ENCODE data around the gene IQGAP3.

The IQGAP3 gene

DNA sequence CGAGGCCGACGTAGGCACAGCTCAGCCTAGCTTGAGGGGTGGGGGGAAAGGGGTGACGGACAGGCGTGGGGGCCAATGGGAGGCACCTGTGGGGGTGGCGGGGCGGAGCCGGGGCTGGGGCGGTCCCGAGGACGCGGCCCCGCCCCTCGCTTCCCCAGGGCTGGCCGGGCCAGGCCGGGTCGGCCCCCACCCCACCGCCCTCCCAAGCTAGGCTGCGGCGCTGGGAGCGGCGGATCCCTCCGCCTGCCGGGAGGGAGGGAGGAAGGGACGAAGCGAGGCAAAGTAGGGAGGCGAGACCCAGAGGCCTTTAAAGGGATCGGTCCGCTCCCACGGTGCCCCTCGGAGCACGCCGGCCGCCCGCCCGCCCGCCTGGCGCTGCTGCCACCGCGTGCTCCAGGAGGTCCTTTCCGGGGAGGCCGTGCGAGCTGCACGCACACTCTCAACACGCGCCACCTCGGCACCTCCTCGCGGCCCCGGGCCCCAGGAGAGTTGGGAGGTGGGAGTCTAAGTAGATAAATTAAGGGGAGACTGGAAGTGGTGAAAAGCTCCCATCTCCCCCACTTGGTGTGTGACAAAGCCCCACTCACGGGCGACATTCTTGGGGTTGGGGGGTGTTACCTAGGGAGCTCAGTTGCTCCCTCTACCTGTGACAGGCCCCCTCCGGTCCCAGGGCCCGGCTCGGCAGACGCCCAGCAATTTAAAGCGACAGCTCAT, 71.4 kb downstream of the IQGAP3 start:
- DNase-seq (ENCODE audit: low read depth) = peak; percentile 79
- peak overlapping the region; percentile 89 for H3K4me3 ChIP-seq (ENCODE audit: low read depth, low read length)
- TF ChIP-seq, protein P1, sequence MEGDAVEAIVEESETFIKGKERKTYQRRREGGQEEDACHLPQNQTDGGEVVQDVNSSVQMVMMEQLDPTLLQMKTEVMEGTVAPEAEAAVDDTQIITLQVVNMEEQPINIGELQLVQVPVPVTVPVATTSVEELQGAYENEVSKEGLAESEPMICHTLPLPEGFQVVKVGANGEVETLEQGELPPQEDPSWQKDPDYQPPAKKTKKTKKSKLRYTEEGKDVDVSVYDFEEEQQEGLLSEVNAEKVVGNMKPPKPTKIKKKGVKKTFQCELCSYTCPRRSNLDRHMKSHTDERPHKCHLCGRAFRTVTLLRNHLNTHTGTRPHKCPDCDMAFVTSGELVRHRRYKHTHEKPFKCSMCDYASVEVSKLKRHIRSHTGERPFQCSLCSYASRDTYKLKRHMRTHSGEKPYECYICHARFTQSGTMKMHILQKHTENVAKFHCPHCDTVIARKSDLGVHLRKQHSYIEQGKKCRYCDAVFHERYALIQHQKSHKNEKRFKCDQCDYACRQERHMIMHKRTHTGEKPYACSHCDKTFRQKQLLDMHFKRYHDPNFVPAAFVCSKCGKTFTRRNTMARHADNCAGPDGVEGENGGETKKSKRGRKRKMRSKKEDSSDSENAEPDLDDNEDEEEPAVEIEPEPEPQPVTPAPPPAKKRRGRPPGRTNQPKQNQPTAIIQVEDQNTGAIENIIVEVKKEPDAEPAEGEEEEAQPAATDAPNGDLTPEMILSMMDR (IDR thresholded peaks at IDR 0.05; ENCODE audit: low read depth, low read length, missing control alignments) = peak; percentile 69

DNA sequence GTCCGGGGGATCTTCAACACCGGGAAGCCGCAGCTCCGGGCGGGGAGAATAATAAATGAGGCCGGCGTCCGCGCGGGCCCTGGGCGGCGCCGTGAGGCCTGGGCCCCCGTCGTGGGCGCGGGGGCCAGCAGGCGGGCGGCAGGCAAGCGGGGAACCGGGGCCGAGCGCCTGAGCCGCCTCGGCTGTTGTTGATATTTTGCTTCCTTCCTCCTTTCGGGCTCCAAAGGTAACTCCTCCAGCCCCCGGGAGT, 71.9 kb downstream of the IQGAP3 start, which contains the start of gene MEF2D:
Gene MEF2D, minus strand, starts transcription at position 233 of the 250 bp plus-strand sequence. CDS start 17,483 bp downstream, outside the sequence.
- TF ChIP-seq, protein P1 (IDR thresholded peaks at IDR 0.05; ENCODE audit: low read depth, low read length, missing control alignments) = no peak
- no peak for DNase-seq (ENCODE audit: low read depth)
- peak within 1 kb of the TSS; percentile 89 for H3K4me3 ChIP-seq (ENCODE audit: low read depth, low read length)

DNA sequence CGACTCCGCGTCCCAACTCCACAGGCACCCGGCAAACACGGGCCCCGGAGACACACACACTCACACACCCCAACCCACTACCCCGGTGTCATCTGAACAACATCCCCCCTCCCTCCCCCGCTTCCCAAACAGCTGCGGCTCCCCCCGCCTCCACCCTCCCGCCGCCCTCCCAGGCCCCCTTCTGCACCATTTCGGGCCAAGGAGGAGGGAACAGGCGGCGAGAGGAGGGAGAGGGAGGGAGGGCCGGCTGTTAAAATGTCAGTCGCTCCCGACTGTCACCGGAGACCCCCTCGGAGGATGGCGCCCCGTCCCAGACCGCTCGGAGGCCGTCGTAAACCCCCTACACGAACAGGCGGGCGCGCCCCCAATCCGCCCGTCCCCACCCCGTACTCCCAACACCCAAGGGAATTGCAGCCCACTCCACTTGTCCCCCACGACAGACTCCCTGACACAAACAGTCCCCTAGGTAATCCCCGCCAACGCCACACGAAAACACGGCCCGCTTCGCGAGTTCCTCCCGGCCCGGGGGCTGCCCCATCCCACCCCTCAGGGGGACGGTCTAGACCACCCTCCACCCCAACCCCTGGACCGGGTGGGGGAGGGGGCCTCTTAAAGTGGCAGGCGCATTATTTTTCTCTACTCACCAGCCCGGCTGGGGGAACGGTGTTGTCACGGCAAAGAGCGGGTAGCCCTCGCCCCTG, 72.4 kb downstream of the IQGAP3 start:
- TF ChIP-seq, protein P1 (IDR thresholded peaks at IDR 0.05; ENCODE audit: low read depth, low read length, missing control alignments) = no peak

DNA sequence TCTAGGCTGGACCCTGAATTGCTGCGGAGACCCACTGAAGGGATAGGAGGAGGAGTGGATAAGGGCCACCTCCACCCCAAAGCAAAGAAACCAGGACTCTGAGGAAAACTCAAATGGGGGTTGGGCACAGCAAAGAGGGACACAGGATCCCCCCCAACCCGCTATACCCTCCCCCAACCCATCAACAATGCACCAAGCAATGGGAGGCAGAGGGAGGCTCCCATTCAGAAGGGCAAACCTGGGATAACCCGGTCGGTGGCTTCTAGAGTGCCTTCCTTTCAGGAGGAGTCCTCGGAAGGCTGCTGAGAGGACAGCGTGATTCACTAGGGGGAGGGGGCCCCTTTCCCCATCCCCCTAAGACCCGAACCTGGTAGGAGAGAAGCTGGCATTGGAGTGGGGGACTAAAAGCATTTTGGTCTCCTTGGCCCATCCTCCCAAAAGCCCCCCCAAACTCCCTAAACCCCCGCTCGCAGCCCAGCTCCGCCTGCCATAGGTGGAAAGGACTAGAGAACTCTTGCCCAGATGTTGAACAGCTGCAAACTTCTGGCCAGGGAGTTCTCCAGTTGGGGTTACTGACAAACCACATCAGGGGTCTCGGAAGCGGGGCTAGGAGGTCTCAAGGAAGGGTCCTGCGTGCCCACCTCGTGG, 73.0 kb downstream of the IQGAP3 start:
- peak overlapping the region; percentile 89 for H3K4me3 ChIP-seq (ENCODE audit: low read depth, low read length)
- TF ChIP-seq, protein P1 (IDR thresholded peaks at IDR 0.05; ENCODE audit: low read depth, low read length, missing control alignments) = no peak
- no peak for DNase-seq (ENCODE audit: low read depth)

More for the DNA sequence above, 72.4 kb downstream of the IQGAP3 start:
- H3K4me3 ChIP-seq (ENCODE audit: low read depth, low read length) = peak overlapping the region; percentile 89
- DNase-seq (ENCODE audit: low read depth) = no peak

DNA sequence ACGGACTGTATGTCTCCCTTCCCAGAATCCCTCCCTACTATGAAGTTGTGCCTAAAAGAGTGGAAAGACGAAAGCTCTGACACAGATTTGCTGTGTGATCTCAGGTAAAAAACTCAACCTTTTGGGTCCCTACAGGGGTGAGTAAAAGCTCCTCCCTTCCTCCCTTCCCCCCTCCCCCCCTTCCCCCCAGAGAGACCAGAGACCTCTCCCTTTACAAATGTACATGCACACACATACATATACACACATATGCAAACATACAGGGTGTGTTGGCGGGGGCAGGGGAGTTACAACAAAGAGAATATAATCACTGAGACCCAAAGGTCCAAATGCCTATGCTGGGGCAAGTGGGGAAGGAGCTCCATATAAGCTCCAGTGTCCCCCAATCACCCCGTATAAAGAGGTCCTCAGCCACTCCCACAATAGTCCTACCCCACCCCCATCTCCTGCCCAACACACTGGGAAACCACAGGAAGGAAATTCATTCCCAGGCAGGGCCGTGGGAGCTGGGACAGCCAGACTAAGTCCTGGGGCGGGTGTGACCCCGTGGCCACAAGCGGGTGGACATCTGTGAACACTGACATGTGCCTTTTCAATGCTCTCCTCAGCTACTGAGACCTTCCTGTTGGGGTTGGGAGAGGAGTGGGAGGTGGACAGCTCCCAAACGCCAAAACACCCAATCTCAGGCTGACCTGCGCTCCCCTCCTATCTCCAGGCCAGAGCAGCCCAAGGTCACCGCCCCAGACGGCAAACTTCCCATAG, 73.8 kb downstream of the IQGAP3 start:
- DNase-seq (ENCODE audit: low read depth) = no peak
- peak overlapping the region; percentile 89 for H3K4me3 ChIP-seq (ENCODE audit: low read depth, low read length)
- TF ChIP-seq, protein P1 (IDR thresholded peaks at IDR 0.05; ENCODE audit: low read depth, low read length, missing control alignments) = no peak

DNA sequence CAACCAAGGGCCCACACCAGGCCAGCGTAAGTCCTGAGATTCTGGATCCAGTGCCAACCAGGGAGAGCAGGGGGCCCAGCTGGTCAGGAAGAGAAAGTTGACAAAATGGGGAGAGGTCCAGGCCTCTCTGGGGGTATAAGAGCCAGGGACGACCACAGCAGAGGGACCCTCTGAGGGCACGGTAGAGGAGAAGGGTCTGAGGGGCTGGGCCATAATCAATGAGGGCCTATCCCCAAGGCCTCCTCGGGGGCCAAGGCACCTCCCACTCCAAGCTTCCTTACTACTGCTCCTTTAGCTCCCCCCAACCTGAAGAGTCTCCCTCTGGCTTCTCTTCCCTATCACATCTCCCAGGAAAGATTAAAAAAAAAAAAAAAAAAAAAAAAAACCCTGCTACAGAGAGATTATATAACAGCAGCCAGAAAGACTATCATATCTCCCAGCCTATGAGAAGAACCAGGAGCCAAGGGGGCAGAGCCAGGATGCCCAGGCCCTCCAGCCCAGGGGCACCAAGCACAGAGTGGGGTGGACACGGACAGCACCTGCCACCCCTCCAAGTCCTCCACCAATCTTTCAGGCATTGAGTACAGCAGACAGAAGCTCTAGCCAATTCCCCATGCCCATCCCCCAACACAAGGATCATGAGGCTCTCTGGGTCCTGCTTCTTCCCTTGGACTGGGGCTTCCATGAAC, 74.5 kb downstream of the IQGAP3 start:
- TF ChIP-seq, protein P1 (IDR thresholded peaks at IDR 0.05; ENCODE audit: low read depth, low read length, missing control alignments) = no peak
- H3K4me3 ChIP-seq (ENCODE audit: low read depth, low read length) = peak overlapping the region; percentile 89
- no peak for DNase-seq (ENCODE audit: low read depth)

All from GM12864 (cell line).